Activated T-helper 17 cell treated with anti-CD3 and anti-CD28 coated beads, Interleukin-2, amount 50 U/mL, for 72 hours (primary cell): ENCODE measurements around the gene LILRA5. TPM values are rescaled to one million over a fixed set of nuclear protein-coding genes. Genes with fewer than 3 reads are reported as not detected.
"Not testable (repeated sequence)": the region's sequence is repeated elsewhere in the genome, so short reads cannot be mapped to it uniquely, and the experiment has no call there.

Source experiments
- ATAC-seq: fragments of 150-1000 bp; cut with Tn5 transposase; replicated peaks from 2 replicates; pipeline ENCODE4 v1.10.0; 2021; ENCODE audit warnings: mild to moderate bottlenecking, moderate library complexity
- H3K27ac Mint-ChIP-seq: one replicate; pipeline ENCODE4 v1.8.0; 2022; ENCODE audit warnings: mixed read lengths
- H3K27me3 Mint-ChIP-seq: one replicate; pipeline ENCODE4 v1.8.0; 2022; ENCODE audit warnings: mixed read lengths
- H3K36me3 Mint-ChIP-seq: one replicate; pipeline ENCODE4 v1.8.0; 2022; ENCODE audit warnings: low read depth, mild to moderate bottlenecking, mixed read lengths
- H3K4me1 Mint-ChIP-seq: one replicate; pipeline ENCODE4 v1.8.0; 2022; ENCODE audit warnings: mixed read lengths
- H3K4me3 Mint-ChIP-seq: one replicate; pipeline ENCODE4 v1.8.0; 2022; ENCODE audit warnings: mild to moderate bottlenecking, mixed read lengths
- H3K9me3 Mint-ChIP-seq: one replicate; pipeline ENCODE4 v1.8.0; 2022; ENCODE audit warnings: mixed read lengths
- total RNA-seq, 2 donors: library from RNA; stranded (reverse); gene quantifications; one replicate each; pipeline ENCODE4 v1.2.3, GENCODE V29; 2022

The LILRA5 gene
- total RNA-seq, 2 donors from 2014 or later = not detected

DNA sequence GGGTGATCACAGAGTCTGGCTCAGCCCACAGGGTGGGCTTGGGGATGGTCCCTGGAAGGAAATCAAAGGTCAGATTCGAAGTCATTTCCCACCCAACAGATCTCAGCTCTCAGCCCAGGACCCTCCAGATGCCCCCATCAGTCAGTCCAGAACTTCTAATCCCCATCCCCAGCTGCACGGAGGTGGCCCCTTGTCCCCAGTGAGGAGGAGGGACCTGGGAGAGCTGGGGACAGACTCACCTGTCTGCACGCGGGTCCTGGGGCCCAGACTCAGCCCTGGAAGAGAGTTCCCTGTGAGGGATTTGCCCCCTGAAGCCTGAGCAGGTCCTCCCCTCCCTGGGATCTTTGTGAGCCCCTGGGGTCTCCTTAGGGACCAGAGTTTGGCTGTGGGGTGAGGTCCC is 32.9 kb downstream of the LILRA5 start:
- H3K4me3 Mint-ChIP-seq, ATAC-seq, H3K9me3 Mint-ChIP-seq, H3K36me3 Mint-ChIP-seq, H3K27ac Mint-ChIP-seq, H3K4me1 Mint-ChIP-seq: not testable (repeated sequence)
- H3K27me3 Mint-ChIP-seq = peaks cover 43% of the 10 kb centered on the region

DNA sequence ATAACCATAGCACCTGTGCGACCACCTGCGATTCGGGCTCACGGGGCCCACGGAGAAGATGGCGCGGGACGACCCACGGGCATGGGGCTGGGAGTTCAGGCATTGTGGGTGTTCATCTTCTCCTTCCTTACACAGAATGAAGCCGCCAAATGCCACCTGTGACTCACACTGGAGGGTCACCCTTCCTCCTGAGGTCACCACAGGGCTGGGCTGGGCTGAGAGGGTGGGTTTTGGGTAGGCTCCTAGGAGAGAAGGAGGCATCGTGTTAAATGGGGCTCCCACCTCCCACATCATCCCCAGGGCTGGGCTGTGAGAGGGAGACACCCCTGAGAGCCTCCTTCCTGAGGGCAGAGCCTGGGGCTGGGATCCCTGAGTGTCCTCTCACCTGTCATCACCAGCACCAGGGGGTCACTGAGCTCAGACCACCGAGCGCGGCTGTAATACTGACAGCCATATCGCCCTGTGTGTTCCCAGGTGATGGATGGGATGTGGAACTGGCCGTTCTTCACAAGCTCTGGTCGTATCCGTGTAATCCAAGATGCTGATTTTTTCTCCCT is 33.5 kb downstream of the LILRA5 start:
- Mint-ChIP-seq H3K4me1 (no peaks in the 10 kb centered on the region), H3K4me3 (no peak overlapping the region), H3K9me3 (no peaks in the 10 kb centered on the region), H3K27me3 (peaks cover 38% of the 10 kb centered on the region), H3K27ac (no peak overlapping the region), H3K36me3 (no peaks in the 10 kb centered on the region)
- no peak for ATAC-seq

DNA sequence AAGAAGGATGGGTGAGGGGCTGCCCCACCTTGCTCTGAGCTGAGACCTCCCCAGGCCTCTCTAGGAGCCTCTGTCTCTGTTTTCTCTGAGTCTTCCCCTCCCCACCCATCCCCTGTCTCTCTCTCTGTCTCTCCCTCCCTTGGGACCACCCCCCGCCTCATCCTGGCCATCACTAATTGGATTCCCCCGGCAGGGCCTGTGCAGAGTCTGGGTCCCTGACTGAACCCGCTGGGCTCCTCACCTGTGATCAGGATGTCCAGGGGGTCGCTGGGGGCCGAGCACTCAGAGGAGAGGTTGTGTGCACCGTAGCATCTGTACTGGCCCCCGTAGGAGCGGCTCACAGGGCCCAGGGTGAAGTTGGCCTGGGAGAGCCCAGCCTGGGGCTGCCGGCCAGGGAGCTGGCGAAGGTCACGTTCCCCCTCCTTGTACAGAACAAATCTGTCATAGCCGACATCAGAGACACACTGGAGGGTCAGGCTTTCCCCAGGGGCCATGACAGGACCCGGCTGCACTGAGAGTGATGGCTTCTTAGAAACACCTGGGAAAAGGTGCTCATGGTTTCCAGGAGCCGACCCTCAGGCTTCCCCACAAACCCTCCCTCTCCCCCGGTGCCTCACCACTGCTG is 34.3 kb downstream of the LILRA5 start:
- not testable (repeated sequence) for H3K9me3 Mint-ChIP-seq, H3K36me3 Mint-ChIP-seq, H3K27ac Mint-ChIP-seq, H3K4me1 Mint-ChIP-seq, ATAC-seq, H3K4me3 Mint-ChIP-seq
- peaks cover 46% of the 10 kb centered on the region for H3K27me3 Mint-ChIP-seq

DNA sequence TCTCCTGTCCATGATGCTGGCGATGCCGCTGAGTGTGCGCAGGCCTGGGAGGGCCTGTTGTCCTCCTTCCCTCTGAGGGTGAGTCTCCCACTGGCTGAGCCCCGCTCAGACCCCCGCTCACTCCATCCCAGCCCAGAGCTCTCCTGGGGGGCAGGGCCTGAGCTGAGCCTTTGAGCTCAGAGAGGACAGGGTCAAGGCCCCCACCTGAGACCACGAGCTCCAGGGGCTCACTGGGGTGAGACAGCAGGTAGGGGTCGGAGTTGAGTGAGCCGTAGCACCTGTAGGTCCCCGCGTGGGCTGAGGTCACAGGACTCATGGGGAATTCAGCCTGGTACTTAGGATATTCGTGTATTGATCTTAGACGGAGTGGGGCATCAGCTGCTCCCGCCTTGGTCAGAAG is 34.9 kb downstream of the LILRA5 start:
- not testable (repeated sequence) for H3K36me3 Mint-ChIP-seq, H3K27ac Mint-ChIP-seq, ATAC-seq, H3K4me1 Mint-ChIP-seq, H3K9me3 Mint-ChIP-seq, H3K4me3 Mint-ChIP-seq
- peaks cover 44% of the 10 kb centered on the region for H3K27me3 Mint-ChIP-seq

DNA sequence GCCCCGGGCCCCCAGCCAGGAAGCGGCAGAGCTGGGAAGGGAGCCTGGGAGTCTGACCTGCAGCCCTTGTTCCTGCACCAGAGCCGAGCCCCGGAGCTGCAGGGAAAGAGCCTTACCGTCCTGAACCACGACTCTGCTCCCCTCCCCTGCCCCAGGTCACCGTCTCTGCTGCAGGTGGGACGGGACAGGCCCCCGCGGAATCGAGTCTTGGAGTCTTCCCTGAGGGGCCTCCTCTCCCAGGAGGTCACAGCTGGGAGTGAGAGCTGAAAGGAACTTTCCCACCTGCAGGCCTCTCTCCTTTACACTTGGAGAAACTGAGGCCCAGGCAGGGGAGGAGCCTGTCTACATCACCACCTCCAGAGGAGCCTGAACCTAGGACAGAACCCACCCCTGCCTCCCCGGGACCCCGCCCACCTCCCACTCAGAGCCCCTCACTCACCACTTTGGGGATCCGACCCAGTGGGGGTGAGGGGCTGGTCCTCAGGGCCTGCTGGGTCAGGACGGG is 35.8 kb downstream of the LILRA5 start:
- not testable (repeated sequence) for H3K36me3 Mint-ChIP-seq, H3K4me3 Mint-ChIP-seq, H3K27ac Mint-ChIP-seq, ATAC-seq, H3K9me3 Mint-ChIP-seq, H3K4me1 Mint-ChIP-seq
- peaks cover 41% of the 10 kb centered on the region for H3K27me3 Mint-ChIP-seq

DNA sequence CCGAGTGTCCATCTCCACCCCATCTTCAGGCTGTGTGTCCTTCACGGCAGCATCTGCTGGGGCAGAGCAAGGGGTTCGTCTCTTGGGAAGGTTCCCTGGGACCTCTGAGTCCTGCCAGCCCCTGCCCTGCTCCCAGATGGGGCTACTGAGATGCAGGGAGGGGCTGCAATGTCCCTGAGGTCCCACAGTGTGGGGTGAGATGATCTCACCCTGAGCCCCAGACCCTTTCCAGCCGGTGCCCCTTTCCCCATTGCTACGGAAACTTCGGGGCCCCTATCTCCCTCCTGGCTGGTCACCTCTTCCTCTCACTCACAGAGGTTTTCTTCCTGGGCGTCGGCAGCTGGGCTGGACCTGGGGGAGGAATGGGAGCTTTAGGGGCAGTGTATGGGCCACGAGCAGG is 37.0 kb downstream of the LILRA5 start:
- H3K9me3 Mint-ChIP-seq = no peaks in the 10 kb centered on the region
- H3K27me3 Mint-ChIP-seq = peaks cover 34% of the 10 kb centered on the region
- no peak overlapping the region for H3K4me3 Mint-ChIP-seq
- ATAC-seq = no peak
- peaks cover 7% of the 10 kb centered on the region for H3K4me1 Mint-ChIP-seq
- no peak overlapping the region for H3K27ac Mint-ChIP-seq
- no peaks in the 10 kb centered on the region for H3K36me3 Mint-ChIP-seq

DNA sequence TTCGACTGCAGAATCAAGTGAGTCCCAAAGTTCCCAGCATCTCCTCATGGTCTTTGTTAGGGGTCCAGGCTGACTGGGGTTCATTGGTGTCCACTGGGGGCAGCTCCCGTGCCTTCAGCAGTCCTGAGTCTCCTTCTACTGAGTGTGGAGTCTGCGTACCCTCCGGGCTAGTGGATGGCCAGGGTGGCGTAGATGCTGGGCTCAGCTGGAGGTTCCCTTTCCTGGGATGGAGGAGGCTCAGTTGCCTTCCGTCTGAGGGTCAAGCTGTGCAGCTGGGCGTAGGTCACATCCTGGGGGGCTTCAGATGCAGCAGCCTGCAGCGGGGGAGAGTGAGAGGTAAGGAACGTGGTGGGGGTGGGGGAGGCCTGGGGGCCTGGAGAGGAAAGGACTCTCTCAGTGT is 38.5 kb downstream of the LILRA5 start:
- not testable (repeated sequence) for ATAC-seq, H3K4me1 Mint-ChIP-seq, H3K4me3 Mint-ChIP-seq, H3K27ac Mint-ChIP-seq, H3K9me3 Mint-ChIP-seq, H3K36me3 Mint-ChIP-seq
- peaks cover 29% of the 10 kb centered on the region for H3K27me3 Mint-ChIP-seq

DNA sequence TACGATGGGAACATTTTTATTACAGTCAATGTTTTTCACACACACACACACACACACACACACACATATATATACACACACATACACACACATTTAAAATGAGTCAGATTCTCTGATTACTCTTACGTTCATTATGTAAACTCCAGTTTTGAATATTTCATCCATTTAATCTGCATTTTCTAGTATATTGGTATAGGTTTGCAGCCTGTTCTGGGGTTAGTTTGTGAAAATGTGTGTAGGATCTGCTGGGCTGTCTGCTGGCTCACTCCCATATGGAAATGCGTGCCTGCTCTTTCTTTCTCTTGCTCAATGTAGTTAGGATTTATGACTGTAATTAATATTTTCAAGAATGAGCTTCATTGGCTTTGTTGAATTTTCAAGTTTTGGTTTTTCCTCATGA is 39.1 kb downstream of the LILRA5 start:
- Mint-ChIP-seq H3K9me3 (no peaks in the 10 kb centered on the region), H3K4me3 (no peak overlapping the region), H3K4me1 (peaks cover 7% of the 10 kb centered on the region), H3K27me3 (peaks cover 28% of the 10 kb centered on the region), H3K27ac (no peak overlapping the region), H3K36me3 (no peaks in the 10 kb centered on the region)
- ATAC-seq = peak; percentile 29

DNA sequence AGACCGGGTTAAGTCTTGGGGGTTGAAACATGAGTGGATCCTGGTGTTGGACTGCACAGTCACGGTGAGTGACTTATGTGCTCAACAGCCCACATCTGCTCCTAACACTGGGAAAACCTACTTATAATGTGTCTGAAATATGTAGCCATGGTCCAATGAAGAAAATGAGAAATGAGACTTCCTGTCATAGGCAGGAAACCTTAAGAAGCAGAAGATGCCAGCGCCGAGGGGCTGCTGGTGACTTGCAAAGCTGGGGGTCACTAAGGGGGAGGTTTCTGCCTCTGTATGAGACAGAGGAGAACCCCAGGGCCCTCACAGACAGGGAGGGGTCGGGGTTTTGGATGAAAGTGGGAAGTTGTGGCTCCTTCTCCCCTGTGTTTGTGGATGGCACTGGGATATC is 40.8 kb downstream of the LILRA5 start:
- not testable (repeated sequence) for H3K4me1 Mint-ChIP-seq, H3K4me3 Mint-ChIP-seq, H3K27ac Mint-ChIP-seq, H3K9me3 Mint-ChIP-seq, ATAC-seq, H3K36me3 Mint-ChIP-seq
- peaks cover 31% of the 10 kb centered on the region for H3K27me3 Mint-ChIP-seq

DNA sequence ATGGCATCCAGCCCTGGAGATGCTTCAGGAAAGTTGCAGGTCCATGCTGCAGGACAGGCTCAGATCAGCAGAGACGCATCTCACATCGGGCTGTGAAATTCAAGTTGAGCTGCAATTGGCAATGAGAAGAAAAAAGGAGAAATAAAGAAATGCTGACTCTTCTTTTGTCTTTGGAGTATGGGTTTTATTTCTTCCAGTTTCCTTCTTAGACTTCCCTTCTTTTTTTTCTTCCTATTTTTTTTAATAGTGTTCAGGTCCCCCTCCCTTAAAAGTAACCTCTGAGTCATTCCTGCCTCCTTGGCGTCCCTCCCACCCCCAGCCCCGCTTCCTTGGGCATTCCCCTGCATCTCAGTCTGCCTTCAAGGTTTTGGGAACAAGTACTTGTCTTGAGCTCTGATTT is 41.4 kb downstream of the LILRA5 start:
- peaks cover 31% of the 10 kb centered on the region for H3K27me3 Mint-ChIP-seq
- not testable (repeated sequence) for H3K36me3 Mint-ChIP-seq, H3K4me1 Mint-ChIP-seq, H3K27ac Mint-ChIP-seq, ATAC-seq, H3K4me3 Mint-ChIP-seq, H3K9me3 Mint-ChIP-seq

DNA sequence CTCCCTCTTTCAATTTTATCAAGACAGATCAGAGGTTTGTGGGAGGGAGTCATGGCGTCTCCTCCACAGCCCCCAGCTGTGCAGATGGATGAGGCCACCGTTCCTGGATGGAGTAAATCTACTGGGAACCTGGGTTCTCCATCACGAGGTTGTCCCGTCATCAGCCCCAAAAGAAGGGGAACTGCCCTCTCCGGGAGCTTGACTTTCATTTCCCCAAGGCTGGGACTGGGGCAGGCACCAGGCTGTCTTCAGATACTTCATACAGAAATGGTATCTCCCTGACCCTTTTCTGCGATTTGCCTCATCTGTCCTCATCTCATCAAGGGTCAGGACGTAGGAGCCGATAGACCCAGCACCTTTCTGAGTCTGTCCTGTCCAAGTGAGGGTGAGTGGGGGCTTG is 41.9 kb downstream of the LILRA5 start:
- Mint-ChIP-seq H3K27ac (no peak overlapping the region), H3K9me3 (no peaks in the 10 kb centered on the region), H3K4me3 (no peak overlapping the region), H3K4me1 (peaks cover 7% of the 10 kb centered on the region), H3K27me3 (peaks cover 31% of the 10 kb centered on the region), H3K36me3 (no peaks in the 10 kb centered on the region)
- ATAC-seq = no peak

DNA sequence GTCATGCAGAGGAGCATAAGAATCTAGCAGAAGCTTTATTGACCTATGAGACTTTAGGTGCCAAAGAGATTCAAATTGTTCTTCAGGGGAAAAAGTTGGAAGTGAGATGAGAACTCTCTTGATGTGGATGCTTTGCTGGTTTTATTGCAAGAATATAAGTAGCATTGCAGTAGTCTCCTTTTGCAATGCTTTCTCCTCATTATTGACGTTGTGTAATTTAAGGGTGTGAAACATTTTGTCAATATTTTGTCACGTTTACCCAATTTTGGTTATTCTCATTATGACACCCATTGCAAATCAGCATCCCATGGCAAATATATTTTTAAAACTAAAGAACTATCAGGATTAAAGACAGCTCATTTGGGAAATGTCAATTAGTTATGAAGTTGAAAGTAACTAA is 44.0 kb downstream of the LILRA5 start:
- Mint-ChIP-seq H3K4me1 (peaks cover 2% of the 10 kb centered on the region), H3K9me3 (no peaks in the 10 kb centered on the region), H3K27me3 (peaks cover 31% of the 10 kb centered on the region), H3K36me3 (no peaks in the 10 kb centered on the region), H3K27ac (no peak overlapping the region), H3K4me3 (no peak overlapping the region)
- no peak for ATAC-seq

DNA sequence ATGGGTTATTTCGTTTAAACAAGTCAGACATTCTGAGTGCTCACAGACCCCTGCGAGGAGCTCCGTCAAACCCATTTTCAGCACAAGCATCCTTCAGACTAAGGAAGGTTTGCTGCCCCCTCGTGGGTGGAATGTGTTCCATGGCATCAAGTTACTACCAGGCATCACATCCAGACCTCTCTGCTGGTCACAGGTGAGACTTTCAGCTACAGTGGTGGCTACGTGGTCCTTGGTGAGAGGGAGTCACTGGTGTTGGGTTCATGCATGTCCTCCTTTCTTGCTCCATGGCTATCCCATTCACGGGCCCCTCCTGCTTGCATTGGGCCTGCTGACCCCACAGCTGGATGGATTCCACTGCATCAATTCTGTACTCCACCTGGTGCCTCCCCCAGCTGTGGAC is 46.8 kb downstream of the LILRA5 start:
- no peak overlapping the region for H3K27ac Mint-ChIP-seq
- H3K27me3 Mint-ChIP-seq = peaks cover 22% of the 10 kb centered on the region
- no peaks in the 10 kb centered on the region for H3K4me1 Mint-ChIP-seq
- no peak overlapping the region for H3K4me3 Mint-ChIP-seq
- peak; percentile 69 for ATAC-seq
- H3K36me3 Mint-ChIP-seq = no peaks in the 10 kb centered on the region
- no peaks in the 10 kb centered on the region for H3K9me3 Mint-ChIP-seq

DNA sequence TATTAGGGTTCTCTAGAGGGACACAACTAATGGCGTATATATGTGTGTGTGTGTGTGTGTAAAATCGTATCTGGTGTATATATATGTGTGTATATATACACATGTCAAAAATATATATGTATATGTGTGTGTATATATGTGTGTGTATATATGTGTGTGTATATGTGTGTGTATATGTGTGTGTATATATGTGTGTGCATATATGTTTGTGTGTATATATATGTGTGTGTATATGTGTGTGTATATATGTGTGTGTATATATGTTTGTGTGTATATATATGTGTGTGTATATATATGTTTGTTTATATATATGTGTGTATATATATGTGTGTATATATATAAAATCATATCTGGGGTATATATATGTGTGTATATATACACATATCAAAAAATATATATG is 50.5 kb downstream of the LILRA5 start:
- no peaks in the 10 kb centered on the region for H3K36me3 Mint-ChIP-seq
- no peaks in the 10 kb centered on the region for H3K9me3 Mint-ChIP-seq
- no peak for ATAC-seq
- no peak overlapping the region for H3K27ac Mint-ChIP-seq
- H3K4me1 Mint-ChIP-seq = no peaks in the 10 kb centered on the region
- no peak overlapping the region for H3K4me3 Mint-ChIP-seq
- H3K27me3 Mint-ChIP-seq = peaks cover 7% of the 10 kb centered on the region

DNA sequence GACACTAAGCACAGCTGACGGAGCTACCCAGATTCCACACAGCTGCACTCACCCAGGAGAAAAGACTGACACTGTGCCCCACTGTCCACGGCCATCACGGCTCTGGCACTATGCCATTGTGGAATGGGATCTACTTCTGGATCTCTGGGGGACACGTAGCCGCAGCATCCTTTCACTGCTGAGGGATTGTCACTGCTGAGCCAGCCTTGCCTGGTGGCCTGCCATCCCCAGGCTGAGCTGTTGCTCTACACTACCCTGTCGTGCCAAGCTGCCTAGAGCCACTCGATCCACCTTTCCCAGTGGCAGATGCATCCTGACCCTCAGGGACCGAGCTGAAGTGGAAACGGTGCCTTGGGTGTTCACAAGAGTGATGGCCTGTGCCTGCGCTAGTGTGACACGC is 50.9 kb downstream of the LILRA5 start:
- Mint-ChIP-seq H3K4me1 (no peaks in the 10 kb centered on the region), H3K27ac (no peak overlapping the region), H3K4me3 (no peak overlapping the region), H3K27me3 (peaks cover 7% of the 10 kb centered on the region), H3K36me3 (no peaks in the 10 kb centered on the region), H3K9me3 (no peaks in the 10 kb centered on the region)
- no peak for ATAC-seq

DNA sequence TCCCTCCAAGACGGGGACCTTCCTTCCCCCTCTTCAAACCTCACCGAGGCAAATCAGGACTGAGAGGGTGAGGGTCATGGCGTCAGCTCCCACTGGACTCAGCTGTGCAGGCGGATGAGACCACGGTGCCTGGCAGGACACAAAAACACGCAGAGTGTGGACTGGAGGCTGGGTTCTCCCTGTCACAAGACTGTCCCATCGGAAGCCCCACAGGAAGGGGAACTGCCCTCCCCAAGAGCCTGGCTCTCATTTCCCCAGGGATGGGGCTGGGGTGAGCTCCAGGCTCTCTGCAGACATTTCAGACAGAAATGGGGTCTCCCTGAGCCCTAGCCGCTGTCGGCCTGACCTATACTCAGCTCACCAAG is 55.9 kb downstream of the LILRA5 start, which contains the start of gene LILRB5:
LILRB5 (minus strand) TSS at position 158 of the 365 bp plus-strand sequence; CDS start at position 78, 80 bp downstream.
- H3K27ac Mint-ChIP-seq = no peak within 1 kb of the TSS
- no peak for ATAC-seq
- H3K36me3 Mint-ChIP-seq = no peaks in the 10 kb centered on the region
- H3K27me3 Mint-ChIP-seq = peaks cover 6% of the 10 kb centered on the region
- H3K4me1 Mint-ChIP-seq = no peaks in the 10 kb centered on the region
- H3K4me3 Mint-ChIP-seq = no peak within 1 kb of the TSS
- no peaks in the 10 kb centered on the region for H3K9me3 Mint-ChIP-seq
